Subcutaneous abdominal adipose tissue (tissue), 5 donors: ENCODE results near the gene SORBS2.
"Not testable (repeated sequence)": the region's sequence is repeated elsewhere in the genome, so short reads cannot be mapped to it uniquely, and the experiment has no call there.

Source experiments
- H3K27ac ChIP-seq: one replicate; pipeline ENCODE4 v1.7.0; 2013; ENCODE audit warnings: low read depth, mild to moderate bottlenecking, inconsistent platforms, low read length, moderate library complexity
- H3K27me3 ChIP-seq, 5 donors: one replicate each; pipeline ENCODE4 v1.7.0; 2013; ENCODE audit warnings: low read length in 5 of 5, inconsistent platforms in 1 of 5; ENCODE audit not compliant: control insufficient read depth in 5 of 5, insufficient read depth in 4 of 5
- H3K36me3 ChIP-seq, 5 donors: one replicate each; pipeline ENCODE4 v1.7.0; 2013; ENCODE audit warnings: low read length in 5 of 5; ENCODE audit not compliant: control insufficient read depth in 5 of 5, insufficient read depth in 5 of 5
- H3K4me1 ChIP-seq, 5 donors: one replicate each; pipeline ENCODE4 v1.7.0; 2013; ENCODE audit warnings: low read length in 5 of 5, mild to moderate bottlenecking in 3 of 5, moderate library complexity in 1 of 5; ENCODE audit not compliant: control insufficient read depth in 5 of 5, insufficient read depth in 5 of 5
- H3K4me3 ChIP-seq, 5 donors: one replicate each; pipeline ENCODE4 v1.7.0; 2013; ENCODE audit warnings: low read length in 5 of 5, low read depth in 1 of 5
- H3K9ac ChIP-seq, 5 donors: one replicate each; pipeline ENCODE4 v1.7.0; 2013; ENCODE audit warnings: low read length in 5 of 5, mild to moderate bottlenecking in 4 of 5, moderate library complexity in 3 of 5
- H3K9me3 ChIP-seq, 5 donors: one replicate each; pipeline ENCODE4 v1.7.0; 2013; ENCODE audit warnings: low read length in 5 of 5; ENCODE audit not compliant: control insufficient read depth in 5 of 5
- donor health status: healthy.
- donor health status: healthy.
- donor health status: healthy.
- donor health status: healthy.
- donor health status: healthy.

Gene SORBS2

GRCh38 chr4:185565696-185566095, 246.3 kb downstream of the SORBS2 start:
- Histone ChIP-seq H3K4me1 (peaks cover 7 to 24% (median 18%) of the 10 kb centered on the region in 5 donors), H3K36me3 (no peaks in the 10 kb centered on the region), H3K9me3 (no peaks in the 10 kb centered on the region), H3K4me3 (no peak overlapping the region), H3K27ac (no peak overlapping the region), H3K9ac (no peak overlapping the region), H3K27me3 (no peaks in the 10 kb centered on the region)

GRCh38 chr4:185564349-185564748, 247.6 kb downstream of the SORBS2 start:
- Histone ChIP-seq H3K9ac (no peak overlapping the region), H3K9me3 (no peaks in the 10 kb centered on the region), H3K4me1 (peaks cover 7 to 24% (median 18%) of the 10 kb centered on the region in 5 donors), H3K27me3 (no peaks in the 10 kb centered on the region), H3K4me3 (no peak overlapping the region), H3K27ac (no peak overlapping the region), H3K36me3 (no peaks in the 10 kb centered on the region)

- peaks cover 7 to 14% (median 13%) of the 10 kb centered on the region in 5 donors for H3K4me1 ChIP-seq
- H3K9ac ChIP-seq, result no peak overlapping the region
- no peak overlapping the region for H3K27ac ChIP-seq
- no peaks in the 10 kb centered on the region for H3K27me3 ChIP-seq
- no peaks in the 10 kb centered on the region for H3K36me3 ChIP-seq
- H3K4me3 ChIP-seq, result no peak overlapping the region
- no peaks in the 10 kb centered on the region for H3K9me3 ChIP-seq
Observed at GRCh38 chr4:185562531-185562930, 249.5 kb downstream of the SORBS2 start.

- H3K36me3 ChIP-seq, result no peaks in the 10 kb centered on the region
- H3K27ac ChIP-seq, result no peak overlapping the region
- H3K9ac ChIP-seq, result no peak overlapping the region
- no peaks in the 10 kb centered on the region for H3K27me3 ChIP-seq
- no peak overlapping the region for H3K4me3 ChIP-seq
- no peaks in the 10 kb centered on the region for H3K9me3 ChIP-seq
- H3K4me1 ChIP-seq, result no peaks in the 10 kb centered on the region
Observed at GRCh38 chr4:185560316-185560715, 251.7 kb downstream of the SORBS2 start.

- Histone ChIP-seq H3K4me3 (no peak overlapping the region), H3K27me3 (no peaks in the 10 kb centered on the region), H3K9ac (no peak overlapping the region), H3K36me3 (no peaks in the 10 kb centered on the region), H3K4me1 (no peaks in the 10 kb centered on the region), H3K9me3 (no peaks in the 10 kb centered on the region), H3K27ac (no peak overlapping the region)
Observed at GRCh38 chr4:185559915-185560281, 252.1 kb downstream of the SORBS2 start.

- not testable (repeated sequence) for H3K9me3 ChIP-seq, H3K9ac ChIP-seq, H3K27ac ChIP-seq, H3K36me3 ChIP-seq, H3K27me3 ChIP-seq, H3K4me1 ChIP-seq, H3K4me3 ChIP-seq
Observed at GRCh38 chr4:185559251-185559914, 252.6 kb downstream of the SORBS2 start.

- H3K27me3 ChIP-seq, result no peaks in the 10 kb centered on the region
- no peaks in the 10 kb centered on the region for H3K9me3 ChIP-seq
- H3K27ac ChIP-seq, result no peak overlapping the region
- H3K4me3 ChIP-seq, result no peak overlapping the region
- H3K36me3 ChIP-seq, result no peaks in the 10 kb centered on the region
- H3K9ac ChIP-seq, result no peak overlapping the region
- no peaks in the 10 kb centered on the region for H3K4me1 ChIP-seq
Observed at GRCh38 chr4:185554365-185555126, 257.4 kb downstream of the SORBS2 start.

GRCh38 chr4:185552254-185552653, 259.7 kb downstream of the SORBS2 start:
- H3K4me3 ChIP-seq, result no peak overlapping the region
- no peak overlapping the region for H3K9ac ChIP-seq
- H3K27ac ChIP-seq, result no peak overlapping the region
- no peaks in the 10 kb centered on the region for H3K36me3 ChIP-seq
- H3K4me1 ChIP-seq, result no peaks in the 10 kb centered on the region
- no peaks in the 10 kb centered on the region for H3K9me3 ChIP-seq
- no peaks in the 10 kb centered on the region for H3K27me3 ChIP-seq

- H3K4me3 ChIP-seq, result no peak overlapping the region
- no peak overlapping the region for H3K27ac ChIP-seq
- H3K36me3 ChIP-seq, result no peaks in the 10 kb centered on the region
- H3K27me3 ChIP-seq, result no peaks in the 10 kb centered on the region
- H3K9me3 ChIP-seq, result no peaks in the 10 kb centered on the region
- no peaks in the 10 kb centered on the region for H3K4me1 ChIP-seq
- no peak overlapping the region for H3K9ac ChIP-seq
Observed at GRCh38 chr4:185550933-185551332, 261.1 kb downstream of the SORBS2 start.

GRCh38 chr4:185549095-185549639, 262.8 kb downstream of the SORBS2 start:
- Histone ChIP-seq H3K27me3 (peaks cover 0 to 4% (median 0%) of the 10 kb centered on the region in 5 donors), H3K4me1 (no peaks in the 10 kb centered on the region), H3K9ac (no peak overlapping the region), H3K27ac (no peak overlapping the region), H3K36me3 (no peaks in the 10 kb centered on the region), H3K9me3 (no peaks in the 10 kb centered on the region), H3K4me3 (no peak overlapping the region)
